HepG2 (cell line): ENCODE results near the gene CLIC4. TPM values are rescaled to one million over a fixed set of nuclear protein-coding genes. Genes with fewer than 3 reads are reported as not detected.

Source experiments
- ARNT ChIP-seq: fragments of 450-650 bp; IDR thresholded peaks from 2 replicates; pipeline ENCODE4 v1.6.1; 2017
- CEBPB ChIP-seq: IDR thresholded peaks from 2 replicates; pipeline ENCODE4 v1.6.1; 2011; ENCODE audit warnings: low read depth, low read length, improper control_type of control experiment, borderline replicate concordance
- GATAD1 ChIP-seq: IDR thresholded peaks from 2 replicates; pipeline ENCODE4 v1.6.1; 2016; ENCODE audit warnings: missing genetic modification reagents, missing compliant biosample characterization
- KLF16 ChIP-seq, 2 experiments: sonication (generic) in 1 of 2; formaldehyde crosslinking in 1 of 2; IDR thresholded peaks; 2 replicates each; pipeline versions ENCODE4 v1.6.1 to v1.8.0; 2016 to 2023; ENCODE audit warnings: missing genetic modification reagents in 2 of 2, missing compliant biosample characterization in 1 of 2
- SATB2 ChIP-seq: sonication (generic); formaldehyde crosslinking; IDR thresholded peaks from 2 replicates; pipeline ENCODE4 v1.5.0; 2020; ENCODE audit warnings: missing genetic modification reagents
- SCMH1 ChIP-seq: sonication (generic); formaldehyde crosslinking; IDR thresholded peaks from 2 replicates; pipeline ENCODE4 v1.9.0; 2021; ENCODE audit warnings: missing genetic modification reagents, mild to moderate bottlenecking, borderline replicate concordance
- SPEN ChIP-seq: sonication (generic); formaldehyde crosslinking; IDR thresholded peaks from 2 replicates; pipeline ENCODE4 v1.5.1; 2020; ENCODE audit warnings: low read depth, mild to moderate bottlenecking, missing genetic modification reagents
- SRSF9 ChIP-seq: fragments of 200-400 bp; formaldehyde crosslinking; IDR thresholded peaks from 2 replicates; pipeline ENCODE4 v1.6.1; 2018; ENCODE audit warnings: borderline replicate concordance, mild to moderate bottlenecking, low read depth, low read length; ENCODE audit not compliant: insufficient read depth, poor library complexity, severe bottlenecking
- SSRP1 ChIP-seq: IDR thresholded peaks from 2 replicates; pipeline ENCODE4 v1.6.1; 2016; ENCODE audit warnings: control low read depth
- ZFX ChIP-seq: sonication (generic); formaldehyde crosslinking; IDR thresholded peaks from 2 replicates; pipeline ENCODE4 v1.4.0; 2020; ENCODE audit warnings: mild to moderate bottlenecking, low read depth, missing genetic modification reagents, moderate library complexity
- ZNF12 ChIP-seq: sonication (generic); formaldehyde crosslinking; IDR thresholded peaks from 2 replicates; pipeline ENCODE4 v1.5.0; 2020; ENCODE audit warnings: missing genetic modification reagents
- ZNF20 ChIP-seq: sonication (generic); formaldehyde crosslinking; IDR thresholded peaks from 2 replicates; pipeline ENCODE4 v1.4.0; 2020; ENCODE audit warnings: mild to moderate bottlenecking, moderate library complexity, missing genetic modification reagents
- ZNF446 ChIP-seq: sonication (generic); formaldehyde crosslinking; IDR thresholded peaks from 2 replicates; pipeline ENCODE4 v1.5.0; 2020; ENCODE audit warnings: mild to moderate bottlenecking, missing genetic modification reagents
- ZNF720 ChIP-seq: sonication (generic); formaldehyde crosslinking; IDR thresholded peaks from 2 replicates; pipeline ENCODE4 v1.4.0; 2020; ENCODE audit warnings: missing genetic modification reagents
- ZNF891 ChIP-seq: sonication (generic); formaldehyde crosslinking; IDR thresholded peaks from 2 replicates; pipeline ENCODE4 v1.5.0; 2020; ENCODE audit warnings: mild to moderate bottlenecking, missing genetic modification reagents
- ZSCAN9 ChIP-seq: IDR thresholded peaks from 2 replicates; pipeline ENCODE4 v1.6.1; 2016; ENCODE audit warnings: borderline replicate concordance
- ZZZ3 ChIP-seq: sonication (generic); formaldehyde crosslinking; IDR thresholded peaks from 2 replicates; pipeline ENCODE4 v1.4.0; 2020; ENCODE audit warnings: missing genetic modification reagents, mild to moderate bottlenecking, borderline replicate concordance
- polyA plus RNA-seq, 8 experiments: library from polyadenylated mRNA; depleted of rRNA in 3 of 8; stranded (reverse) in 7 of 8; unstranded in 1 of 8; fragments of >200 nt; fragmentation: Illumina TruSeq in 4 of 8; extraction: Trizol in 4 of 8; gene quantifications; 2 replicates each; pipeline versions ENCODE4 v1.2.1 to v1.2.3, GENCODE V29; 2011 to 2016; ENCODE audit warnings: low read depth in 4 of 8, missing spikeins in 1 of 8, mixed read lengths in 1 of 8; ENCODE audit not compliant: insufficient read depth in 1 of 8
- total RNA-seq, 5 experiments: library from RNA; depleted of rRNA; stranded (reverse); fragments of >200 nt; fragmentation: Illumina TruSeq; extraction: Trizol; gene quantifications; 2 replicates each; pipeline ENCODE4 v1.2.3, GENCODE V29; 2016; ENCODE audit warnings: low read depth in 1 of 5
- TF ChIP-seq, protein P1 (sequence below): sonication (generic); formaldehyde crosslinking; IDR thresholded peaks from 2 replicates; pipeline ENCODE4 v1.5.1; 2020; ENCODE audit warnings: missing genetic modification reagents, mild to moderate bottlenecking, borderline replicate concordance
- TF ChIP-seq, protein P2 (sequence below): IDR thresholded peaks from 2 replicates; pipeline ENCODE4 v1.6.1; 2016; ENCODE audit warnings: low read depth, borderline replicate concordance
- TF ChIP-seq, protein P3 (sequence below): sonication (generic); formaldehyde crosslinking; IDR thresholded peaks from 2 replicates; pipeline ENCODE4 v1.4.0; 2020; ENCODE audit warnings: missing genetic modification reagents
- TF ChIP-seq, protein P4 (sequence below): sonication (generic); formaldehyde crosslinking; IDR thresholded peaks from 2 replicates; pipeline ENCODE4 v1.4.0; 2020; ENCODE audit warnings: missing genetic modification reagents

CLIC4 gene
- total and polyA plus RNA-seq, 2 of the 13 experiments (the other 11 are each of a cell fraction or from before 2014, with no cell fraction given), result 23.3 to 77.4 TPM

DNA sequence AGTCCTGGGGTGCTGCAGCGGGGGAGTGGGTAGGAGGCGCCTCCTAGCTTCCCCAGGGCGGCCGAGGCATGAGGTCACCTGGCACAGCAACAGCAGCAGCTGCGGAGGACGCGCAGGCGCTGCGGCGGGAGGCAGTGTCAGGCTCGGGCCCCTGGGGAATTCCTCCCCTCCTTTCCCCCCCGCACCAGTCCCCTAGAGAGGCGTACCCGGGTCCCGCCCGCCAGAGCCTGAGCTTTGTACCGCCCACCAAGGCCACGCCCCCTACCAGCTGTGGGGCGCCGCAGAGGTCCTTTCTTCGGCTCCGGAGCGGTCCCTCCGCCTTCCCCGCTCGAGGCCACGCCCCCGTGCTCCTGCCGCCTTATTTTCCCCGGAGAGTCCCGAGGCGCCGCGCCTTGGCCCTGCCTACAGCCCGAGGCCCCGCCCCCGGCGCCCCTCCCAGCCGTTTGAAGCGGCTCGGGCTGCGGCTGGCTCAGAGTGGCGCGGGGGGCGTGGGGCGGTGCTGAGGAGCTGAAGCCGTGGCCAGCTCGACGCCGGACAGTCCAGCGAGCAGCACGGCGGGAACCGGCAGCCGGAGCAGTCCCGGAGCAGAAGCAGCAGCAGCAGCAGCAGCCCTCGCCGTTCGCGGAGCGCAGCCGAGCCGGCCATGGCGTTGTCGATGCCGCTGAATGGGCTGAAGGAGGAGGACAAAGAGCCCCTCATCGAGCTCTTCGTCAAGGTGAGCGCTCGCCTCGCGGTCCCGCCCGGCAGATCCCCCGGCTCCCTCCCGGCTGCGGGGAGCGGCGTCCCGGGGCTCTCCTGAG lies at the start of gene CLIC4 (continued):
- TF ChIP-seq ZNF12 (CRISPR knock-in tag) (0 out of 2 replicates have a peak, but pooled peaks have one; percentile 49), SSRP1 (CRISPR knock-in tag) (no peak), SCMH1 (no peak), ZNF446 (peak; percentile 81), ZSCAN9 (CRISPR knock-in tag) (0 out of 2 replicates have a peak, but pooled peaks have one; percentile 79), ZFX (peak; percentile 36; the same call in 1 of the 2 replicates), GATAD1 (CRISPR knock-in tag) (no peak), ARNT (no peak), SRSF9 (no peak), ZNF720 (CRISPR knock-in tag) (no peak), CEBPB (no peak), SPEN (CRISPR knock-in tag) (peak; percentile 82; the same call in 1 of the 2 replicates), SATB2 (CRISPR knock-in tag) (no peak), ZNF20 (CRISPR knock-in tag) (no peak), ZNF891 (CRISPR knock-in tag) (no peak), ZZZ3 (no peak), KLF16 (CRISPR knock-in tag; IDR thresholded peaks at IDR 0.05) (peak in 1 of 2 experiments; percentile 91; a peak in 2 of 4 replicates)
- TF ChIP-seq, protein P1, sequence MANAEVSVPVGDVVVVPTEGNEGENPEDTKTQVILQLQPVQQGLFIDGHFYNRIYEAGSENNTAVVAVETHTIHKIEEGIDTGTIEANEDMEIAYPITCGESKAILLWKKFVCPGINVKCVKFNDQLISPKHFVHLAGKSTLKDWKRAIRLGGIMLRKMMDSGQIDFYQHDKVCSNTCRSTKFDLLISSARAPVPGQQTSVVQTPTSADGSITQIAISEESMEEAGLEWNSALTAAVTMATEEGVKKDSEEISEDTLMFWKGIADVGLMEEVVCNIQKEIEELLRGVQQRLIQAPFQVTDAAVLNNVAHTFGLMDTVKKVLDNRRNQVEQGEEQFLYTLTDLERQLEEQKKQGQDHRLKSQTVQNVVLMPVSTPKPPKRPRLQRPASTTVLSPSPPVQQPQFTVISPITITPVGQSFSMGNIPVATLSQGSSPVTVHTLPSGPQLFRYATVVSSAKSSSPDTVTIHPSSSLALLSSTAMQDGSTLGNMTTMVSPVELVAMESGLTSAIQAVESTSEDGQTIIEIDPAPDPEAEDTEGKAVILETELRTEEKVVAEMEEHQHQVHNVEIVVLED (CRISPR knock-in tag), result peak; percentile 67; the same call in 1 of the 2 replicates
- TF ChIP-seq, protein P2, sequence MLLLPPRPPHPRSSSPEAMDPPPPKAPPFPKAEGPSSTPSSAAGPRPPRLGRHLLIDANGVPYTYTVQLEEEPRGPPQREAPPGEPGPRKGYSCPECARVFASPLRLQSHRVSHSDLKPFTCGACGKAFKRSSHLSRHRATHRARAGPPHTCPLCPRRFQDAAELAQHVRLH (CRISPR knock-in tag), result no peak; the same call in 1 of the 2 replicates
- TF ChIP-seq, protein P3, sequence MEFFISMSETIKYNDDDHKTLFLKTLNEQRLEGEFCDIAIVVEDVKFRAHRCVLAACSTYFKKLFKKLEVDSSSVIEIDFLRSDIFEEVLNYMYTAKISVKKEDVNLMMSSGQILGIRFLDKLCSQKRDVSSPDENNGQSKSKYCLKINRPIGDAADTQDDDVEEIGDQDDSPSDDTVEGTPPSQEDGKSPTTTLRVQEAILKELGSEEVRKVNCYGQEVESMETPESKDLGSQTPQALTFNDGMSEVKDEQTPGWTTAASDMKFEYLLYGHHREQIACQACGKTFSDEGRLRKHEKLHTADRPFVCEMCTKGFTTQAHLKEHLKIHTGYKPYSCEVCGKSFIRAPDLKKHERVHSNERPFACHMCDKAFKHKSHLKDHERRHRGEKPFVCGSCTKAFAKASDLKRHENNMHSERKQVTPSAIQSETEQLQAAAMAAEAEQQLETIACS (CRISPR knock-in tag), result peak; percentile 25; the same call in 1 of the 2 replicates
- TF ChIP-seq, protein P4, sequence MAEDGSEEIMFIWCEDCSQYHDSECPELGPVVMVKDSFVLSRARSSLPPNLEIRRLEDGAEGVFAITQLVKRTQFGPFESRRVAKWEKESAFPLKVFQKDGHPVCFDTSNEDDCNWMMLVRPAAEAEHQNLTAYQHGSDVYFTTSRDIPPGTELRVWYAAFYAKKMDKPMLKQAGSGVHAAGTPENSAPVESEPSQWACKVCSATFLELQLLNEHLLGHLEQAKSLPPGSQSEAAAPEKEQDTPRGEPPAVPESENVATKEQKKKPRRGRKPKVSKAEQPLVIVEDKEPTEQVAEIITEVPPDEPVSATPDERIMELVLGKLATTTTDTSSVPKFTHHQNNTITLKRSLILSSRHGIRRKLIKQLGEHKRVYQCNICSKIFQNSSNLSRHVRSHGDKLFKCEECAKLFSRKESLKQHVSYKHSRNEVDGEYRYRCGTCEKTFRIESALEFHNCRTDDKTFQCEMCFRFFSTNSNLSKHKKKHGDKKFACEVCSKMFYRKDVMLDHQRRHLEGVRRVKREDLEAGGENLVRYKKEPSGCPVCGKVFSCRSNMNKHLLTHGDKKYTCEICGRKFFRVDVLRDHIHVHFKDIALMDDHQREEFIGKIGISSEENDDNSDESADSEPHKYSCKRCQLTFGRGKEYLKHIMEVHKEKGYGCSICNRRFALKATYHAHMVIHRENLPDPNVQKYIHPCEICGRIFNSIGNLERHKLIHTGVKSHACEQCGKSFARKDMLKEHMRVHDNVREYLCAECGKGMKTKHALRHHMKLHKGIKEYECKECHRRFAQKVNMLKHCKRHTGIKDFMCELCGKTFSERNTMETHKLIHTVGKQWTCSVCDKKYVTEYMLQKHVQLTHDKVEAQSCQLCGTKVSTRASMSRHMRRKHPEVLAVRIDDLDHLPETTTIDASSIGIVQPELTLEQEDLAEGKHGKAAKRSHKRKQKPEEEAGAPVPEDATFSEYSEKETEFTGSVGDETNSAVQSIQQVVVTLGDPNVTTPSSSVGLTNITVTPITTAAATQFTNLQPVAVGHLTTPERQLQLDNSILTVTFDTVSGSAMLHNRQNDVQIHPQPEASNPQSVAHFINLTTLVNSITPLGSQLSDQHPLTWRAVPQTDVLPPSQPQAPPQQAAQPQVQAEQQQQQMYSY (CRISPR knock-in tag), result peak; percentile 17; the same call in 1 of the 2 replicates
